ENCODE measurements around the gene NSF.

GRCh38 chr17:46788796-46789195 is 198.3 kb downstream of the NSF start:
- TF ChIP-seq CTCF (IDR thresholded peaks at IDR 0.05), result no peak
- no peak for TF ChIP-seq POLR2A (IDR thresholded peaks at IDR 0.05)
